HepG2 (cell line): ENCODE results near the gene RGS19. TPM values are rescaled to one million over a fixed set of nuclear protein-coding genes. Genes with fewer than 3 reads are reported as not detected.

Source experiments
- ATAC-seq: fragments of 200-7000 bp; cut with Tn5 transposase; 3 replicates; pipeline ENCODE4 v1.9.1; 2020; ENCODE audit warnings: mild to moderate bottlenecking, moderate library complexity
- BruUV-seq: library from RNA; stranded (reverse); fragments of 400-500 nt; replicated peaks from 2 replicates; lab custom pipeline; 2021; lab: Mats Ljungman, UMichigan
- CTCF ChIA-PET: fragments of 300-600 bp; formaldehyde crosslinking; extraction: SDS; loops from one replicate; lab custom pipeline; 2021; ENCODE audit warnings: low total read pairs, inconsistent platforms, low intra/inter-chr PET ratio; lab: Yijun Ruan, JAX
- POLR2A ChIA-PET: fragments of 350-600 bp; sonication (Branson Sonifier 250); formaldehyde crosslinking; loops from one replicate; lab custom pipeline; 2020; ENCODE audit warnings: antibody characterized with exemption, inconsistent platforms; lab: Yijun Ruan, JAX
- DNase-seq: peaks from one replicate; pipeline ENCODE4 v3.0.0-alpha.2; 2015; ENCODE audit warnings: low spot score
- FAIRE-seq: peaks from 3 replicates; lab custom pipeline; 2011; peaks lifted over from hg19 to GRCh38; lab: Jason Lieb, UNC
- H2AFZ ChIP-seq: one replicate; pipeline ENCODE4 v1.6.1; 2011; ENCODE audit warnings: low read length, inconsistent platforms
- H3K27ac ChIP-seq: fragments of 300-600 bp; 3 replicates; pipeline ENCODE4 v1.8.0; 2011; ENCODE audit warnings: mixed run types, mild to moderate bottlenecking, mixed read lengths, low read length, inconsistent platforms; ENCODE audit not compliant: insufficient read depth; ENCODE audit errors: extremely low read length
- H3K27me3 ChIP-seq, 2 experiments: fragments of 200-600 bp in 1 of 2; 2 replicates in 1 of 2; 3 replicates in 1 of 2; pipeline versions ENCODE4 v1.6.0 to v1.8.0; 2011; ENCODE audit warnings: low read length in 2 of 2, mild to moderate bottlenecking in 2 of 2, moderate library complexity in 2 of 2, inconsistent platforms in 1 of 2; ENCODE audit not compliant: insufficient read depth in 2 of 2, control insufficient read depth in 1 of 2
- H3K36me3 ChIP-seq, 2 experiments: fragments of 200-600 bp in 1 of 2; replicated peaks in 1 of 2; 2 replicates in 1 of 2; 3 replicates in 1 of 2; pipeline versions ENCODE4 v1.5.1 to v1.8.0; 2011; ENCODE audit warnings: low read length in 2 of 2, inconsistent platforms in 1 of 2; ENCODE audit not compliant: insufficient read depth in 2 of 2, control insufficient read depth in 1 of 2
- H3K4me1 ChIP-seq: 2 replicates; pipeline ENCODE4 v1.5.1; 2012; ENCODE audit warnings: low read length, inconsistent platforms; ENCODE audit not compliant: insufficient read depth
- H3K4me2 ChIP-seq: 2 replicates; pipeline ENCODE4 v1.6.0; 2011; ENCODE audit warnings: low read depth, low read length, inconsistent platforms
- H3K4me3 ChIP-seq, 3 experiments: fragments of 200-600 bp in 1 of 3; sonication (generic), shearing (Covaris generic) in 1 of 3; replicated peaks in 1 of 3; 2 replicates each; pipeline ENCODE4 v1.5.1; 2011 to 2016; ENCODE audit warnings: low read length in 3 of 3, inconsistent platforms in 2 of 3, low read depth in 2 of 3, mild to moderate bottlenecking in 2 of 3, control low read depth in 1 of 3, mixed read lengths in 1 of 3; ENCODE audit not compliant: insufficient read depth in 1 of 3
- H3K79me2 ChIP-seq: one replicate; pipeline ENCODE4 v1.6.1; 2011; ENCODE audit warnings: low read length, inconsistent platforms; ENCODE audit not compliant: insufficient read depth
- H3K9ac ChIP-seq: 2 replicates; pipeline ENCODE4 v1.6.0; 2011; ENCODE audit warnings: mild to moderate bottlenecking, low read depth, low read length, inconsistent platforms; ENCODE audit not compliant: insufficient read depth
- H3K9me3 ChIP-seq: 2 replicates; pipeline ENCODE4 v1.5.1; 2012; ENCODE audit warnings: mild to moderate bottlenecking, low read length
- H4K20me1 ChIP-seq: 2 replicates; pipeline ENCODE4 v1.6.0; 2011; ENCODE audit warnings: inconsistent platforms, mild to moderate bottlenecking, low read length, moderate library complexity; ENCODE audit not compliant: insufficient read depth
- AKAP8 ChIP-seq: sonication (generic); formaldehyde crosslinking; IDR thresholded peaks from 2 replicates; pipeline ENCODE4 v1.5.1; 2020; ENCODE audit warnings: mild to moderate bottlenecking, missing genetic modification reagents
- ATM ChIP-seq: fragments of 450-650 bp; IDR thresholded peaks from 2 replicates; pipeline ENCODE4 v1.7.1; 2017; ENCODE audit warnings: mild to moderate bottlenecking, borderline replicate concordance
- CCDC6 ChIP-seq: sonication (generic); formaldehyde crosslinking; IDR thresholded peaks from 2 replicates; pipeline ENCODE4 v1.8.1; 2022; ENCODE audit warnings: mild to moderate bottlenecking, missing genetic modification reagents, moderate library complexity
- HNF4A ChIP-seq: sonication (generic); formaldehyde crosslinking; IDR thresholded peaks from 2 replicates; pipeline ENCODE4 v1.4.0; 2020; ENCODE audit warnings: missing genetic modification reagents
- HOXA3 ChIP-seq: sonication (generic); formaldehyde crosslinking; IDR thresholded peaks from 2 replicates; pipeline ENCODE4 v1.5.0; 2020; ENCODE audit warnings: missing genetic modification reagents
- KAT2B ChIP-seq: fragments of 150-350 bp; IDR thresholded peaks from 2 replicates; pipeline ENCODE4 v1.6.1; 2014; ENCODE audit warnings: low read depth, low read length, borderline replicate concordance
- KLF11 ChIP-seq: IDR thresholded peaks from 2 replicates; pipeline ENCODE4 v1.6.1; 2016; ENCODE audit warnings: missing compliant biosample characterization
- KLF12 ChIP-seq: sonication (generic); formaldehyde crosslinking; IDR thresholded peaks from 2 replicates; pipeline ENCODE4 v1.4.0; 2020; ENCODE audit warnings: missing genetic modification reagents, borderline replicate concordance
- NFKB2 ChIP-seq: sonication (generic); formaldehyde crosslinking; IDR thresholded peaks from 2 replicates; pipeline ENCODE4 v1.4.0; 2020; ENCODE audit warnings: missing genetic modification reagents, borderline replicate concordance
- PHF8 ChIP-seq: sonication (generic); formaldehyde crosslinking; IDR thresholded peaks from 2 replicates; pipeline ENCODE4 v1.5.0; 2020; ENCODE audit warnings: missing genetic modification reagents
- RARA ChIP-seq: IDR thresholded peaks from 2 replicates; pipeline ENCODE4 v1.6.1; 2016; ENCODE audit warnings: missing genetic modification reagents, missing compliant biosample characterization
- REL ChIP-seq: sonication (generic); formaldehyde crosslinking; conservative IDR thresholded peaks from 2 replicates; pipeline ENCODE4 v1.8.0; 2022; ENCODE audit warnings: mild to moderate bottlenecking, missing genetic modification reagents, moderate library complexity
- TCF7 ChIP-seq: sonication (generic); IDR thresholded peaks from 2 replicates; pipeline ENCODE4 v1.6.1; 2016; ENCODE audit warnings: antibody characterized with exemption, low read depth
- ZBTB38 ChIP-seq: sonication (generic); formaldehyde crosslinking; IDR thresholded peaks from 2 replicates; pipeline ENCODE4 v1.5.1; 2020; ENCODE audit warnings: mild to moderate bottlenecking, missing genetic modification reagents
- ZC3H4 ChIP-seq: sonication (generic); formaldehyde crosslinking; IDR thresholded peaks from 2 replicates; pipeline ENCODE4 v1.4.0; 2020; ENCODE audit warnings: missing genetic modification reagents, borderline replicate concordance
- ZIK1 ChIP-seq: sonication (generic); formaldehyde crosslinking; IDR thresholded peaks from 2 replicates; pipeline ENCODE4 v1.5.0; 2020; ENCODE audit warnings: mild to moderate bottlenecking, low read depth, missing genetic modification reagents, borderline replicate concordance
- ZNF143 ChIP-seq: sonication (generic); formaldehyde crosslinking; IDR thresholded peaks from 2 replicates; pipeline ENCODE4 v1.4.0; 2020; ENCODE audit warnings: missing genetic modification reagents
- ZNF615 ChIP-seq: sonication (generic); formaldehyde crosslinking; IDR thresholded peaks from 2 replicates; pipeline ENCODE4 v1.5.0; 2020; ENCODE audit warnings: mild to moderate bottlenecking, missing genetic modification reagents, borderline replicate concordance
- ZNF619 ChIP-seq: sonication (generic); formaldehyde crosslinking; IDR thresholded peaks from 2 replicates; pipeline ENCODE4 v1.4.0; 2020; ENCODE audit warnings: mild to moderate bottlenecking, missing genetic modification reagents
- ZNF878 ChIP-seq: sonication (generic); formaldehyde crosslinking; IDR thresholded peaks from 2 replicates; pipeline ENCODE4 v1.8.1; 2023; ENCODE audit warnings: mild to moderate bottlenecking, missing genetic modification reagents, moderate library complexity
- WGBS: methylation state at CpG from one replicate; pipeline ENCODE4 v1.1.6; 2017; ENCODE audit warnings: low lambda C conversion rate; 5-methylcytosine and 5-hydroxymethylcytosine counted together
- in situ Hi-C: cut with HindIII; loops from 2 replicates; pipeline ENCODE4 v1.10.0; 2017; ENCODE audit warnings: low pct_unique_long_range_greater_than_20kb; ENCODE audit not compliant: extremely low pct_ligation_motif_present
- intact Hi-C: fragments of 100-400 bp; cut with micrococcal nuclease; formaldehyde crosslinking; loops from one replicate; pipeline ENCODE4 v1.10.0; 2022; ENCODE audit not compliant: unreplicated experiment
- polyA plus RNA-seq, 8 experiments: library from polyadenylated mRNA; depleted of rRNA in 3 of 8; stranded (reverse) in 7 of 8; unstranded in 1 of 8; fragments of >200 nt; fragmentation: Illumina TruSeq in 4 of 8; extraction: Trizol in 4 of 8; gene quantifications; 2 replicates each; pipeline versions ENCODE4 v1.2.1 to v1.2.3, GENCODE V29; 2011 to 2016; ENCODE audit warnings: low read depth in 4 of 8, missing spikeins in 1 of 8, mixed read lengths in 1 of 8; ENCODE audit not compliant: insufficient read depth in 1 of 8
- total RNA-seq, 5 experiments: library from RNA; depleted of rRNA; stranded (reverse); fragments of >200 nt; fragmentation: Illumina TruSeq; extraction: Trizol; gene quantifications; 2 replicates each; pipeline ENCODE4 v1.2.3, GENCODE V29; 2016; ENCODE audit warnings: low read depth in 1 of 5
- TF ChIP-seq, protein P1 (sequence below): sonication (generic); formaldehyde crosslinking; IDR thresholded peaks from 2 replicates; pipeline ENCODE4 v1.8.0; 2022; ENCODE audit warnings: mild to moderate bottlenecking, missing genetic modification reagents, moderate library complexity
- TF ChIP-seq, protein P2 (sequence below): sonication (generic); formaldehyde crosslinking; IDR thresholded peaks from 2 replicates; pipeline ENCODE4 v1.4.0; 2020; ENCODE audit warnings: missing genetic modification reagents, borderline replicate concordance
- TF ChIP-seq, protein P3 (sequence below): sonication (generic); formaldehyde crosslinking; IDR thresholded peaks from 2 replicates; pipeline ENCODE4 v1.5.1; 2020; ENCODE audit warnings: missing genetic modification reagents, mild to moderate bottlenecking, borderline replicate concordance

The RGS19 gene
- total and polyA plus RNA-seq, 2 of the 13 experiments (the other 11 are each of a cell fraction or from before 2014, with no cell fraction given), result 10.7 to 11.9 TPM

DNA sequence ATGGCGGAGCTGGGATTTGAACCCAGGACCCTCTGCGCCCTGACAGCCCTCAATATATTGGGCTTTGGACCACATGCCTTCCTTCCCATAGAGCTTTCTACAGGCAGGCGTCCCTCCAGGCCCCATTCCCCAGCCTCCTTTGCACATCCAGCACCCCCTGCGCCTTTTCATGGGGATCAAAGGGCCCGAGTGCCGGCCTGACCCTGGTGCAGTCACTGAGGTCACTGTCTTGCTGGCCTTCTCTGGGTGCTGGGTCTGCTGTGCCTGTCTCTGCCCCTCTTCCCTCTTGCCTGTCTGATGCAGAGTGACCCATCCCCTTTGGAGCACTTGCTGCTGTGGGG lies 2.3 kb upstream of the RGS19 start:
- Histone ChIP-seq H2AFZ (no peak overlapping the region), H3K27me3 (peaks cover 14 to 36% of the 10 kb centered on the region in 2 experiments), H3K4me2 (peak overlapping the region; percentile 99), H3K9me3 (no peaks in the 10 kb centered on the region), H3K9ac (no peak overlapping the region), H3K36me3 (no peaks in the 10 kb centered on the region), H3K4me1 (peaks cover 63% of the 10 kb centered on the region), H3K4me3 (peak overlapping the region in 1 of 3 experiments; percentile 89; a peak in 1 of 6 replicates), H3K79me2 (no peaks in the 10 kb centered on the region), H3K27ac (no peak overlapping the region), H4K20me1 (peaks cover 9% of the 10 kb centered on the region; the same call in 1 of the 2 replicates)
- POLR2A ChIA-PET, result interaction anchor here (0.8 to 4.9 kb wide), 4 partner anchors 16 to 543 kb away, joined by 3 to 25 read pairs (median 10); partner anchors contain the start of gene TCEA2
- in situ Hi-C loops (loop anchor here (5.0 kb wide), 1 partner anchor 36 kb away; no protein-coding TSS in a partner anchor), intact Hi-C loops (loop anchor here (2.0 kb wide), 1 partner anchor 17 kb away; no protein-coding TSS in a partner anchor)
- FAIRE-seq, result no peak
- CTCF ChIA-PET, result no interaction called here
- DNase-seq, result no peak
- WGBS, result 10% methylated on average over 6 of the region's 6 CpGs
- no peak for ATAC-seq
- BruUV-seq, result no TSS peak
- TF ChIP-seq KLF11, result no peak
- TF ChIP-seq, protein P1, sequence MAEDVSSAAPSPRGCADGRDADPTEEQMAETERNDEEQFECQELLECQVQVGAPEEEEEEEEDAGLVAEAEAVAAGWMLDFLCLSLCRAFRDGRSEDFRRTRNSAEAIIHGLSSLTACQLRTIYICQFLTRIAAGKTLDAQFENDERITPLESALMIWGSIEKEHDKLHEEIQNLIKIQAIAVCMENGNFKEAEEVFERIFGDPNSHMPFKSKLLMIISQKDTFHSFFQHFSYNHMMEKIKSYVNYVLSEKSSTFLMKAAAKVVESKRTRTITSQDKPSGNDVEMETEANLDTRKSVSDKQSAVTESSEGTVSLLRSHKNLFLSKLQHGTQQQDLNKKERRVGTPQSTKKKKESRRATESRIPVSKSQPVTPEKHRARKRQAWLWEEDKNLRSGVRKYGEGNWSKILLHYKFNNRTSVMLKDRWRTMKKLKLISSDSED (CRISPR knock-in tag), result no peak
- TF ChIP-seq ZNF878 (CRISPR knock-in tag), result no peak
- TF ChIP-seq PHF8 (CRISPR knock-in tag), result 0 out of 2 replicates have a peak, but pooled peaks have one; percentile 7
- no peak for TF ChIP-seq KLF12
- 0 out of 2 replicates have a peak, but pooled peaks have one; percentile 13 for TF ChIP-seq ZNF619 (CRISPR knock-in tag)
- no peak for TF ChIP-seq ATM
- TF ChIP-seq AKAP8 (CRISPR knock-in tag), result no peak; the same call in 1 of the 2 replicates
- no peak for TF ChIP-seq KAT2B
- no peak for TF ChIP-seq REL
- peak; percentile 16; the same call in 1 of the 2 replicates for TF ChIP-seq NFKB2 (CRISPR knock-in tag)
- TF ChIP-seq TCF7, result peak; percentile 65; the same call in 1 of the 2 replicates
- TF ChIP-seq, protein P2, sequence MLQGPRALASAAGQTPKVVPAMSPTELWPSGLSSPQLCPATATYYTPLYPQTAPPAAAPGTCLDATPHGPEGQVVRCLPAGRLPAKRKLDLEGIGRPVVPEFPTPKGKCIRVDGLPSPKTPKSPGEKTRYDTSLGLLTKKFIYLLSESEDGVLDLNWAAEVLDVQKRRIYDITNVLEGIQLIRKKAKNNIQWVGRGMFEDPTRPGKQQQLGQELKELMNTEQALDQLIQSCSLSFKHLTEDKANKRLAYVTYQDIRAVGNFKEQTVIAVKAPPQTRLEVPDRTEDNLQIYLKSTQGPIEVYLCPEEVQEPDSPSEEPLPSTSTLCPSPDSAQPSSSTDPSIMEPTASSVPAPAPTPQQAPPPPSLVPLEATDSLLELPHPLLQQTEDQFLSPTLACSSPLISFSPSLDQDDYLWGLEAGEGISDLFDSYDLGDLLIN (CRISPR knock-in tag), result no peak
- TF ChIP-seq ZC3H4 (CRISPR knock-in tag), result no peak
- peak; percentile 43; the same call in 1 of the 2 replicates for TF ChIP-seq HNF4A (CRISPR knock-in tag)
- TF ChIP-seq HOXA3, result no peak
- TF ChIP-seq ZNF143, result peak; percentile 57; the same call in 1 of the 2 replicates
- TF ChIP-seq ZIK1 (CRISPR knock-in tag), result 0 out of 2 replicates have a peak, but pooled peaks have one; percentile 10
- TF ChIP-seq, protein P3, sequence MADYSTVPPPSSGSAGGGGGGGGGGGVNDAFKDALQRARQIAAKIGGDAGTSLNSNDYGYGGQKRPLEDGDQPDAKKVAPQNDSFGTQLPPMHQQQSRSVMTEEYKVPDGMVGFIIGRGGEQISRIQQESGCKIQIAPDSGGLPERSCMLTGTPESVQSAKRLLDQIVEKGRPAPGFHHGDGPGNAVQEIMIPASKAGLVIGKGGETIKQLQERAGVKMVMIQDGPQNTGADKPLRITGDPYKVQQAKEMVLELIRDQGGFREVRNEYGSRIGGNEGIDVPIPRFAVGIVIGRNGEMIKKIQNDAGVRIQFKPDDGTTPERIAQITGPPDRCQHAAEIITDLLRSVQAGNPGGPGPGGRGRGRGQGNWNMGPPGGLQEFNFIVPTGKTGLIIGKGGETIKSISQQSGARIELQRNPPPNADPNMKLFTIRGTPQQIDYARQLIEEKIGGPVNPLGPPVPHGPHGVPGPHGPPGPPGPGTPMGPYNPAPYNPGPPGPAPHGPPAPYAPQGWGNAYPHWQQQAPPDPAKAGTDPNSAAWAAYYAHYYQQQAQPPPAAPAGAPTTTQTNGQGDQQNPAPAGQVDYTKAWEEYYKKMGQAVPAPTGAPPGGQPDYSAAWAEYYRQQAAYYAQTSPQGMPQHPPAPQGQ (CRISPR knock-in tag), result no peak
- TF ChIP-seq RARA, result 0 out of 2 replicates have a peak, but pooled peaks have one; percentile 6
- no peak for TF ChIP-seq CCDC6 (CRISPR knock-in tag)
- TF ChIP-seq ZNF615 (CRISPR knock-in tag), result 0 out of 2 replicates have a peak, but pooled peaks have one; percentile 52
- 0 out of 2 replicates have a peak, but pooled peaks have one; percentile 0 for TF ChIP-seq ZBTB38 (CRISPR knock-in tag)
